Keratinocyte (primary cell): ENCODE measurements around the gene MTCL1. TPM values are rescaled to one million over a fixed set of nuclear protein-coding genes. Genes with fewer than 3 reads are reported as not detected.

Source experiments
- DNase-seq: peaks from one replicate; pipeline ENCODE4 v3.0.0-alpha.2; 2011; ENCODE audit warnings: low read depth, missing footprints, low spot score
- FAIRE-seq: peaks from 2 replicates; lab custom pipeline; 2011; peaks lifted over from hg19 to GRCh38; lab: Jason Lieb, UNC
- H2AFZ ChIP-seq: 2 replicates; pipeline ENCODE4 v1.6.0; 2012; ENCODE audit warnings: low read length, control low read depth, inconsistent platforms; ENCODE audit not compliant: control insufficient read depth
- H3K27ac ChIP-seq: 2 replicates; pipeline ENCODE4 v1.5.1; 2011; ENCODE audit warnings: low read length; ENCODE audit not compliant: control insufficient read depth, insufficient read depth
- H3K27me3 ChIP-seq: 3 replicates; pipeline ENCODE4 v1.6.0; 2011; ENCODE audit warnings: low read length; ENCODE audit not compliant: control insufficient read depth, insufficient read depth; ENCODE audit errors: extremely low read depth
- H3K36me3 ChIP-seq, 2 experiments: 2 replicates in 1 of 2; 3 replicates in 1 of 2; pipeline ENCODE4 v1.5.1; 2011; ENCODE audit warnings: low read length in 2 of 2, mild to moderate bottlenecking in 1 of 2; ENCODE audit not compliant: control insufficient read depth in 2 of 2, insufficient read depth in 2 of 2; ENCODE audit errors: extremely low read depth in 1 of 2
- H3K4me1 ChIP-seq: 3 replicates; pipeline ENCODE4 v1.5.1; 2011; ENCODE audit warnings: low read length; ENCODE audit not compliant: control insufficient read depth, insufficient read depth; ENCODE audit errors: extremely low read depth
- H3K4me2 ChIP-seq: 3 replicates; pipeline ENCODE4 v1.6.0; 2011; ENCODE audit warnings: low read depth, low read length; ENCODE audit not compliant: control insufficient read depth, insufficient read depth; ENCODE audit errors: extremely low read depth
- H3K4me3 ChIP-seq, 3 experiments: fragments of 200-600 bp in 1 of 3; sonication (generic) in 1 of 3; 2 replicates in 2 of 3; 3 replicates in 1 of 3; pipeline ENCODE4 v1.5.1; 2011 to 2016; ENCODE audit warnings: low read length in 3 of 3, mild to moderate bottlenecking in 3 of 3, control low read depth in 2 of 3, inconsistent platforms in 1 of 3, low read depth in 1 of 3, mixed read lengths in 1 of 3, mixed run types in 1 of 3, moderate library complexity in 1 of 3; ENCODE audit not compliant: control insufficient read depth in 2 of 3, insufficient read depth in 2 of 3; ENCODE audit errors: extremely low read depth in 1 of 3
- H3K79me2 ChIP-seq: 2 replicates; pipeline ENCODE4 v1.6.0; 2012; ENCODE audit warnings: low read length; ENCODE audit not compliant: control insufficient read depth, insufficient read depth
- H3K9ac ChIP-seq: 3 replicates; pipeline ENCODE4 v1.6.0; 2011; ENCODE audit warnings: low read length; ENCODE audit not compliant: control insufficient read depth, insufficient read depth; ENCODE audit errors: extremely low read depth
- H3K9me1 ChIP-seq: 3 replicates; pipeline ENCODE4 v1.6.0; 2011; ENCODE audit warnings: low read length; ENCODE audit not compliant: control insufficient read depth, insufficient read depth; ENCODE audit errors: extremely low read depth
- H3K9me3 ChIP-seq: 2 replicates; pipeline ENCODE4 v1.5.1; 2012; ENCODE audit warnings: low read depth, low read length; ENCODE audit not compliant: control insufficient read depth
- H4K20me1 ChIP-seq: 3 replicates; pipeline ENCODE4 v1.6.0; 2011; ENCODE audit warnings: low read length; ENCODE audit not compliant: control insufficient read depth, insufficient read depth; ENCODE audit errors: extremely low read depth
- CTCF ChIP-seq, 3 experiments: IDR thresholded peaks in 1 of 3; conservative IDR thresholded peaks in 1 of 3; optimal IDR thresholded peaks in 1 of 3; 2 replicates in 2 of 3; 3 replicates in 1 of 3; pipeline versions ENCODE3 to v1.5.1; 2011; ENCODE audit warnings: low read length in 3 of 3, mild to moderate bottlenecking in 3 of 3, moderate library complexity in 2 of 3, control low read depth in 1 of 3, inconsistent platforms in 1 of 3; ENCODE audit not compliant: insufficient read depth in 2 of 3; ENCODE audit errors: extremely low read depth in 1 of 3
- EZH2 ChIP-seq: IDR thresholded peaks from one replicate; pipeline ENCODE4 v1.6.1; 2012; ENCODE audit warnings: inconsistent platforms, mild to moderate bottlenecking, low read length, moderate library complexity
- dilution Hi-C: fragments of 300-500 bp; cut with MboI; formaldehyde crosslinking; loops from one replicate; pipeline ENCODE4 v1.7.0; 2020; ENCODE audit warnings: low sequenced_read_pairs; ENCODE audit not compliant: extremely low pct_ligation_motif_present
- polyA plus RNA-seq, 5 experiments: library from polyadenylated mRNA; depleted of rRNA in 3 of 5; stranded (reverse) in 3 of 5; stranded (forward) in 1 of 5; unstranded in 1 of 5; fragments of >200 nt; gene quantifications; 1 replicate in 1 of 5; 2 replicates in 3 of 5; 3 replicates in 1 of 5; pipeline versions ENCODE4 v1.2.1 to v1.2.3, GENCODE V29; 2011 to 2012; ENCODE audit warnings: missing spikeins in 2 of 5, low read depth in 1 of 5, low replicate concordance in 1 of 5

The MTCL1 gene
- polyA plus RNA-seq, 1 donor (not counting 4 experiments of a cell fraction or from before 2014, with no cell fraction given), result 15.4 TPM

- FAIRE-seq, result no peak
- DNase-seq, result no peak
- Histone ChIP-seq H3K4me1 (no peaks in the 10 kb centered on the region), H3K9me1 (no peaks in the 10 kb centered on the region), H3K9me3 (no peaks in the 10 kb centered on the region), H3K27me3 (no peaks in the 10 kb centered on the region), H3K36me3 (peaks cover 11 to 44% of the 10 kb centered on the region in 2 experiments), H3K4me3 (no peak overlapping the region), H3K4me2 (no peak overlapping the region), H2AFZ (no peak overlapping the region), H3K9ac (no peak overlapping the region), H3K27ac (no peak overlapping the region), H4K20me1 (no peaks in the 10 kb centered on the region), H3K79me2 (no peaks in the 10 kb centered on the region)
- dilution Hi-C loops, result no loop called here
- TF ChIP-seq CTCF (optimal IDR thresholded peaks at IDR 0.05 in 1 of 3, IDR thresholded peaks at IDR 0.05 in 1 of 3, conservative IDR thresholded peaks at IDR 0.05 in 1 of 3; ENCODE audit: extremely low read depth in 1 of 3, insufficient read depth in 2 of 3, low read length in 3 of 3), result no peak
- no peak for TF ChIP-seq EZH2
Measured at GRCh38 chr18:8813611-8814010, 108.3 kb downstream of the MTCL1 start.

DNA sequence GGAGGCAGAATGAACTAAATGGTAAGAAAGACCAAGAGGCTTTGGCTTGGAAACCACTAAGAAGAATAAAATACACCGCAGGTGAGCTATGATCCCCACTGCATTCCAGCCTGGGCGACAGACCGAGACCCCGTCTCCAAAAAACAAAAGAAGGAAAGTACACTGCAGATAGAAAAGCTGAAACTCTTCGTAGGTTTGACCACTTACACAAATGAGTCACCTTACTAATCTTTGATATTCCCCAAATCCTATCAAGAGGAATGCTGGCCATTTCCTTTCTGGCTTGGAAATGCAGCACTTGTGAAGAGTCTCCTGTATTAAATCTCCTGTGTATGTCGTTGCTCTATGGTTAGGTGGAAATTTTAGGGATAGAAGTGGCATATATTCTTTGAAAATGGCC, 108.8 kb downstream of the MTCL1 start:
- Histone ChIP-seq H3K27ac (no peak overlapping the region), H4K20me1 (no peaks in the 10 kb centered on the region), H3K27me3 (no peaks in the 10 kb centered on the region), H3K9ac (no peak overlapping the region), H3K4me2 (no peak overlapping the region), H3K4me1 (no peaks in the 10 kb centered on the region), H3K79me2 (no peaks in the 10 kb centered on the region), H3K9me1 (no peaks in the 10 kb centered on the region), H2AFZ (no peak overlapping the region), H3K9me3 (no peaks in the 10 kb centered on the region), H3K36me3 (peaks cover 12 to 41% of the 10 kb centered on the region in 2 experiments), H3K4me3 (no peak overlapping the region)
- FAIRE-seq, result no peak
- TF ChIP-seq EZH2 (no peak), CTCF (optimal IDR thresholded peaks at IDR 0.05 in 1 of 3, IDR thresholded peaks at IDR 0.05 in 1 of 3, conservative IDR thresholded peaks at IDR 0.05 in 1 of 3; ENCODE audit: extremely low read depth in 1 of 3, insufficient read depth in 2 of 3, low read length in 3 of 3) (no peak)
- dilution Hi-C loops, result no loop called here
- no peak for DNase-seq
